OCI-LY7 (cell line): ENCODE measurements around the gene MADD.

Experiments
- EZH2phosphoT487 ChIP-seq: fragments of 200-600 bp; sonication (generic); IDR thresholded peaks from 2 replicates; pipeline ENCODE4 v1.6.1; 2018; ENCODE audit warnings: low read depth, borderline replicate concordance, mild to moderate bottlenecking, mixed run types, antibody characterized with exemption, low read length, moderate library complexity, mixed read lengths
- TF ChIP-seq, protein P1 (sequence below): fragments of 200-600 bp; sonication (generic); conservative IDR thresholded peaks from 2 replicates; pipeline ENCODE4 v1.5.1; 2014; ENCODE audit warnings: mild to moderate bottlenecking, antibody characterized with exemption, low read length, moderate library complexity, mixed read lengths

DNA sequence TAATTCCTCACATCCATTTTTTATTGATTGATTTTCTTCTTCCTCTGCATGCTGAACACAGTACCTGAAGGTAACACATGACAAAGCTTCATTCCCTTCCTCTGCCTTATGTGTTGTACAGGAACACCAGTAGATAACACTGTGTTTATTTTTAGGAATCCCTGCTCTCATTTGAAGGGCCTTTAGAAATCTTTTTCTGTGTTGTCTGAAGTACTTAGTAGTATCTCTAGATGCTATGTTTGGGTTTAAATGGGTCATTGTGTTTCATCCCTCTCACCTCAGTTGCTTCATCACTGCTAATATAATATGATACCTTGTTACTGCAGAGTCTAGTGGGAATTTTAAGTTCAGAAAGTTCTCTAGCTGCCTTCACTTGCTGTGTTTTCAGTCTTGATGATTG, 10.2 kb downstream of the MADD start:
- TF ChIP-seq, protein P1, sequence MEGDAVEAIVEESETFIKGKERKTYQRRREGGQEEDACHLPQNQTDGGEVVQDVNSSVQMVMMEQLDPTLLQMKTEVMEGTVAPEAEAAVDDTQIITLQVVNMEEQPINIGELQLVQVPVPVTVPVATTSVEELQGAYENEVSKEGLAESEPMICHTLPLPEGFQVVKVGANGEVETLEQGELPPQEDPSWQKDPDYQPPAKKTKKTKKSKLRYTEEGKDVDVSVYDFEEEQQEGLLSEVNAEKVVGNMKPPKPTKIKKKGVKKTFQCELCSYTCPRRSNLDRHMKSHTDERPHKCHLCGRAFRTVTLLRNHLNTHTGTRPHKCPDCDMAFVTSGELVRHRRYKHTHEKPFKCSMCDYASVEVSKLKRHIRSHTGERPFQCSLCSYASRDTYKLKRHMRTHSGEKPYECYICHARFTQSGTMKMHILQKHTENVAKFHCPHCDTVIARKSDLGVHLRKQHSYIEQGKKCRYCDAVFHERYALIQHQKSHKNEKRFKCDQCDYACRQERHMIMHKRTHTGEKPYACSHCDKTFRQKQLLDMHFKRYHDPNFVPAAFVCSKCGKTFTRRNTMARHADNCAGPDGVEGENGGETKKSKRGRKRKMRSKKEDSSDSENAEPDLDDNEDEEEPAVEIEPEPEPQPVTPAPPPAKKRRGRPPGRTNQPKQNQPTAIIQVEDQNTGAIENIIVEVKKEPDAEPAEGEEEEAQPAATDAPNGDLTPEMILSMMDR: no peak
- TF ChIP-seq EZH2phosphoT487: no peak
